Esophagus squamous epithelium (tissue), 4 donors: ENCODE data around the gene RAB27B.

Source experiments
- CTCF ChIP-seq, 6 experiments: fragments of 450-650 bp in 4 of 6; fragments of 200-600 bp in 2 of 6; sonication (generic) in 2 of 6; IDR thresholded peaks; one replicate each; pipeline ENCODE4 v1.5.1; 2016 to 2019; ENCODE audit warnings: antibody characterized with exemption in 6 of 6, mild to moderate bottlenecking in 4 of 6, moderate library complexity in 4 of 6
- POLR2A ChIP-seq, 4 donors: fragments of 450-650 bp; IDR thresholded peaks; one replicate each; pipeline ENCODE4 v1.6.1; 2017; ENCODE audit warnings: antibody characterized with exemption in 4 of 4, mild to moderate bottlenecking in 4 of 4, moderate library complexity in 3 of 4

- TF ChIP-seq POLR2A (IDR thresholded peaks at IDR 0.05) (no peak), CTCF (IDR thresholded peaks at IDR 0.05) (no peak)
These were observed 2.6 kb downstream of the RAB27B start for GRCh38 chr18:54830866-54831265.
